Suprapubic skin (tissue), 4 donors: ENCODE measurements around the gene FRZB. TPM values are rescaled to one million over a fixed set of nuclear protein-coding genes. Genes with fewer than 3 reads are reported as not detected.

ENCODE experiments used
- DNase-seq, 2 donors: peaks; one replicate each; pipeline ENCODE4 v3.0.0-alpha.2; 2019; ENCODE audit warnings: low spot score in 2 of 2
- H3K27ac ChIP-seq: fragments of 200-600 bp; sonication (generic); one replicate; pipeline ENCODE4 v1.5.1; 2019
- H3K27me3 ChIP-seq: fragments of 200-600 bp; sonication (generic); one replicate; pipeline ENCODE4 v1.5.1; 2019
- H3K36me3 ChIP-seq: fragments of 200-600 bp; sonication (generic); one replicate; pipeline ENCODE4 v1.5.1; 2019
- H3K4me1 ChIP-seq: fragments of 200-600 bp; sonication (generic); one replicate; pipeline ENCODE4 v1.5.1; 2019
- H3K4me3 ChIP-seq: fragments of 200-600 bp; sonication (generic); one replicate; pipeline ENCODE4 v1.5.1; 2019; ENCODE audit warnings: mild to moderate bottlenecking
- H3K9me3 ChIP-seq: fragments of 200-600 bp; sonication (generic); one replicate; pipeline ENCODE4 v1.5.1; 2019
- EP300 ChIP-seq: sonication (generic); formaldehyde crosslinking; IDR thresholded peaks from one replicate; pipeline ENCODE4 v1.6.1; 2017; ENCODE audit warnings: antibody characterized with exemption
- POLR2A ChIP-seq, 2 donors: fragments of 450-650 bp; IDR thresholded peaks; one replicate each; pipeline ENCODE4 v1.6.1; 2017; ENCODE audit warnings: antibody characterized with exemption in 2 of 2, mild to moderate bottlenecking in 2 of 2, moderate library complexity in 2 of 2
- POLR2AphosphoS5 ChIP-seq, 3 donors: sonication (generic); formaldehyde crosslinking; IDR thresholded peaks; one replicate each; pipeline ENCODE4 v1.6.1; 2017; ENCODE audit warnings: antibody characterized with exemption in 3 of 3
- WGBS: methylation state at CpG from one replicate; pipeline ENCODE4 v1.1.5; 2018; 5-methylcytosine and 5-hydroxymethylcytosine counted together
- total RNA-seq, 4 donors: library from RNA; depleted of rRNA; stranded (reverse); fragments of >200 nt; gene quantifications; one replicate each; pipeline ENCODE4 v1.1.0, GENCODE V29; 2016
- TF ChIP-seq, protein P1 (sequence below), 2 donors: fragments of 200-600 bp in 1 of 2; fragments of 450-650 bp in 1 of 2; sonication (generic) in 1 of 2; IDR thresholded peaks; one replicate each; pipeline ENCODE4 v1.5.1; 2016 to 2019; ENCODE audit warnings: antibody characterized with exemption in 2 of 2, mild to moderate bottlenecking in 1 of 2, moderate library complexity in 1 of 2

Gene FRZB
- total RNA-seq, 4 donors from 2014 or later: 10.7 to 20.3 (median 13.4) TPM

DNA sequence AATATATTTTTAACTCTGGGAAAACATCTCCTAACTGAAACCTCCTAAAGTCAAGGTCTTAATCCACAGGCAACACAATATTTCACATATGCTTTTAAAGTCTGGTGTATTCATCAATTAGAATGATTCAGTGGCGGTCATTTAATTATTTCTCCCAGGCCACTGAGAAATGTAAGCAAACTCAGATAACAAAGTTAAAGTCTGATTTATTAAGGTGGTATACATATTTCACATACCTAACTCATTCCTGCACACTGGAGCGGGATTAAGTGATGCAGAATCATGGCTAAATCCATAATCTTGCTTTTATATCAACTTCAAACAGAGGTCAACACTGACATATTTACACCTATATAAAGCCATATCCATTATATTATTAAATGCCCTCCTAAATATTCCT is 43.7 kb downstream of the FRZB start:
- Histone ChIP-seq H3K4me3 (no peak overlapping the region), H3K27me3 (no peaks in the 10 kb centered on the region)
- WGBS: 95% methylated on average over 2 of the region's 2 CpGs

DNA sequence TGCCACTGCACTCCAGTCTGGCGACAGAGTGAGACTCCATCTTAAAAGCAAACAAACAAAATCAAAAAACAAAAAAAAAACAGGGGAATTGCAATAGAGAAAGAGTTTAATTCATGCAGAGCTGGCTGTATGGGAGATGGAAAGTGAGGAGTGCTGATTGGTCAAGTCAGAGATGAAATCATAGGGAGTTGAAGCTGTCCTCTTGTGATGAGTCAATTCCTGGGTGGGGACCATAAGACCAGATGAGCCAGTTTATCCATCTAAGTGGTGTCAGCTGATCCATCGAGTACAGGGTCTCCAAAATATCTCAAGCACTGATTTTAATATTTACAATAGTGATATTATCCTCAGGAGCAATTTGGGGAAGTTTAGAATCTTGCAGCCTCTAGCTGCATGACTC is 45.3 kb downstream of the FRZB start:
- 77% methylated on average over 2 of the region's 2 CpGs for WGBS
- H3K4me3 ChIP-seq: no peak overlapping the region

More for the DNA sequence above, 43.7 kb downstream of the FRZB start:
- no peak for DNase-seq
- Histone ChIP-seq H3K9me3 (no peaks in the 10 kb centered on the region), H3K27ac (no peak overlapping the region), H3K36me3 (no peaks in the 10 kb centered on the region), H3K4me1 (no peaks in the 10 kb centered on the region)
- no peak for TF ChIP-seq POLR2AphosphoS5 (IDR thresholded peaks at IDR 0.05)
- TF ChIP-seq EP300: no peak
- TF ChIP-seq, protein P1, sequence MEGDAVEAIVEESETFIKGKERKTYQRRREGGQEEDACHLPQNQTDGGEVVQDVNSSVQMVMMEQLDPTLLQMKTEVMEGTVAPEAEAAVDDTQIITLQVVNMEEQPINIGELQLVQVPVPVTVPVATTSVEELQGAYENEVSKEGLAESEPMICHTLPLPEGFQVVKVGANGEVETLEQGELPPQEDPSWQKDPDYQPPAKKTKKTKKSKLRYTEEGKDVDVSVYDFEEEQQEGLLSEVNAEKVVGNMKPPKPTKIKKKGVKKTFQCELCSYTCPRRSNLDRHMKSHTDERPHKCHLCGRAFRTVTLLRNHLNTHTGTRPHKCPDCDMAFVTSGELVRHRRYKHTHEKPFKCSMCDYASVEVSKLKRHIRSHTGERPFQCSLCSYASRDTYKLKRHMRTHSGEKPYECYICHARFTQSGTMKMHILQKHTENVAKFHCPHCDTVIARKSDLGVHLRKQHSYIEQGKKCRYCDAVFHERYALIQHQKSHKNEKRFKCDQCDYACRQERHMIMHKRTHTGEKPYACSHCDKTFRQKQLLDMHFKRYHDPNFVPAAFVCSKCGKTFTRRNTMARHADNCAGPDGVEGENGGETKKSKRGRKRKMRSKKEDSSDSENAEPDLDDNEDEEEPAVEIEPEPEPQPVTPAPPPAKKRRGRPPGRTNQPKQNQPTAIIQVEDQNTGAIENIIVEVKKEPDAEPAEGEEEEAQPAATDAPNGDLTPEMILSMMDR (IDR thresholded peaks at IDR 0.05): no peak
- no peak for TF ChIP-seq POLR2A (IDR thresholded peaks at IDR 0.05)

DNA sequence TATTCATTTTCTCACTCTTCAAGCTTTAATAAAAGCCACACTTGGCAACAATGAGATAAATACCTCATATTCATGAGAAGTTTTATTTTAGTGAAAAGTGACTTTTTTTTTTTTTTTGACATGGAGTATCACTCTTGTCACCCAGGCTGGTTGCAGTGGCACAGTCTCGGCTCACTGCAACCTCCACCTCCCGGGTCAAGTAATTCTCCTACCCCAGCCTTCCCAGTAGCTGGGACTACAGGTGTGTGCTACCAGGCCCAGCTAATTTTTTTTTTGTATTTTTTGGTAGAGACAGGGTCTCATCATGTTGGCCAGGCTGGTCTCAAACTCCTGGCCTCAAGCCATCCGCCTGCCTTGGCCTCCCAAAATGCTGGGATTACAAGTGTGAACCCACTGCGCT is 47.0 kb downstream of the FRZB start:
- Histone ChIP-seq H3K27me3 (no peaks in the 10 kb centered on the region), H3K27ac (no peak overlapping the region), H3K9me3 (no peaks in the 10 kb centered on the region), H3K4me1 (no peaks in the 10 kb centered on the region), H3K36me3 (no peaks in the 10 kb centered on the region), H3K4me3 (no peak overlapping the region)
- no peak for DNase-seq
- 95% methylated on average over 4 of the region's 4 CpGs for WGBS
- TF ChIP-seq POLR2AphosphoS5 (IDR thresholded peaks at IDR 0.05) (no peak), POLR2A (IDR thresholded peaks at IDR 0.05) (no peak), EP300 (no peak)
- TF ChIP-seq, protein P1 (IDR thresholded peaks at IDR 0.05): no peak

More for the DNA sequence above, 45.3 kb downstream of the FRZB start:
- H3K27ac ChIP-seq: no peak overlapping the region
- H3K36me3 ChIP-seq: no peaks in the 10 kb centered on the region
- H3K9me3 ChIP-seq: no peaks in the 10 kb centered on the region
- no peaks in the 10 kb centered on the region for H3K4me1 ChIP-seq
- TF ChIP-seq POLR2A (IDR thresholded peaks at IDR 0.05) (no peak), POLR2AphosphoS5 (IDR thresholded peaks at IDR 0.05) (no peak), EP300 (no peak)
- TF ChIP-seq, protein P1 (IDR thresholded peaks at IDR 0.05): no peak
- H3K27me3 ChIP-seq: no peaks in the 10 kb centered on the region
- no peak for DNase-seq

DNA sequence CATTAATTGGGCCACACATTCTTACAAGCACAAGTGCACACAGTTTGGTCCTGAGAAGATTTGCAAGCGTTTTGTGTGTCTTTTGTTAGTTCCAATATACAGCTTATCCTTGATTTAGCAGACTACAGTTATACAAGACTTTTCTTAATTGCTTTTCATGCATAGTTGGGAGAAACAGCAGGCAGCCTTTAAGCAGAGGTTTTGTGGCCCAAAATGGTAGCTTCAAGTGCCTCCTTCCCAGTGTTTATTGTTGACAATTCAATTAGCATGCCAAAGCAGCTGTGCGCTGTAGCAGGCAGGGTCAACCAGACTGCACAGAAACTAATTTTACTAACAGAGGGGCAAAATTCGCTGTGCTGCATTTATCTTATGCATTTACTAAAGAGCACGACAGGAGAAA is 47.5 kb downstream of the FRZB start:
- Histone ChIP-seq H3K36me3 (no peaks in the 10 kb centered on the region), H3K4me3 (no peak overlapping the region), H3K27me3 (no peaks in the 10 kb centered on the region), H3K4me1 (no peaks in the 10 kb centered on the region), H3K27ac (no peak overlapping the region), H3K9me3 (no peaks in the 10 kb centered on the region)
- 71% methylated on average over 4 of the region's 4 CpGs for WGBS
- DNase-seq: no peak
- TF ChIP-seq, protein P1 (IDR thresholded peaks at IDR 0.05): no peak
- no peak for TF ChIP-seq POLR2AphosphoS5 (IDR thresholded peaks at IDR 0.05)
- TF ChIP-seq POLR2A (IDR thresholded peaks at IDR 0.05): no peak

DNA sequence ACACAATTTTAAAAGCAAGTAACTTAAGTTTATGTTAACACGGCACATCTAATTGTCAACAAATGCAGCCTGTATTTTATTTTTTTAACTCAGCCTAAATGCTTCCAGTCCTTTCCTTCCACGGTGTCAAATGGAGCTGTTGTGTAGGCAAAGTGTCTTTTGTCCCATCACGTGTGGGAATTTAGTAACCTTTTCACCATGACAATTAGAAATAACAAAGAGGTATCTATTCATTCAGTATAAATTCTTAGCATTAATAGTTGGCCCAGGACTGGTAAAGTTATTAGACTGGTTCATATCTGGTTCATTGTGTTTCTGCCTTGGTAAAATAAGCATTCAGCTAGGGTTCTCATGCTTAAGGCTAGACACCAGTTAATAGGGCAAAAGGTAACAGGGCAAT is 47.9 kb downstream of the FRZB start:
- 70% methylated on average over 3 of the region's 3 CpGs for WGBS
- no peak for DNase-seq
- no peaks in the 10 kb centered on the region for H3K9me3 ChIP-seq
- H3K4me1 ChIP-seq: no peaks in the 10 kb centered on the region
- no peaks in the 10 kb centered on the region for H3K36me3 ChIP-seq
- H3K27me3 ChIP-seq: no peaks in the 10 kb centered on the region
- H3K4me3 ChIP-seq: no peak overlapping the region
- TF ChIP-seq, protein P1 (IDR thresholded peaks at IDR 0.05): no peak
- no peak for TF ChIP-seq POLR2A (IDR thresholded peaks at IDR 0.05)
- TF ChIP-seq EP300: no peak
- TF ChIP-seq POLR2AphosphoS5 (IDR thresholded peaks at IDR 0.05): no peak
- no peak overlapping the region for H3K27ac ChIP-seq
